B cell (primary cell): ENCODE measurements around the gene RPL32.

Experiments
- EZH2 ChIP-seq: IDR thresholded peaks from 2 replicates; pipeline ENCODE4 v1.6.1; 2012; ENCODE audit warnings: borderline replicate concordance, low read depth, mild to moderate bottlenecking, moderate library complexity, low read length; ENCODE audit not compliant: insufficient read depth, poor library complexity, severe bottlenecking
- TF ChIP-seq, protein P1 (sequence below): fragments of 200-600 bp; IDR thresholded peaks from one replicate; pipeline ENCODE4 v1.8.0; 2022; ENCODE audit warnings: antibody characterized with exemption, mild to moderate bottlenecking

DNA sequence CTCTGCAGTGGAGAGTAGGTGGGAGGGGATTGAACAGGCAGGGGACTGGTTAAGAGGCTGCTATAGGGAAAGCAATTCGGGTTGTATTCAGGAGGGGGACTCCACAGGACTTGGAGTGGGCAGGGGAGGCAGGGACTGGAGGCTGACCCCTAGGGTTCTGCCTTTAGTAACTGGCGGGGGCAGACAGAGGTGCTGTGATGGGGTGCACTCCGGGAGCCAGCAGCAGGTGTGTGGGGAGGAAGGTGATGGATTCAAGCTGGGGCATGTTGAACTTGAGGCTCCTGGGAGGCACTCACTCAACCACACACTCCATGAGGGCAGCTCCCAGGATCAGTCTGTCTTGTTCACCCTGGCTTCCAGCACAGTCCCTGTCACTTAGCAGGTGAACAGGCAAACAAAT, 32.4 kb downstream of the RPL32 start:
- TF ChIP-seq, protein P1, sequence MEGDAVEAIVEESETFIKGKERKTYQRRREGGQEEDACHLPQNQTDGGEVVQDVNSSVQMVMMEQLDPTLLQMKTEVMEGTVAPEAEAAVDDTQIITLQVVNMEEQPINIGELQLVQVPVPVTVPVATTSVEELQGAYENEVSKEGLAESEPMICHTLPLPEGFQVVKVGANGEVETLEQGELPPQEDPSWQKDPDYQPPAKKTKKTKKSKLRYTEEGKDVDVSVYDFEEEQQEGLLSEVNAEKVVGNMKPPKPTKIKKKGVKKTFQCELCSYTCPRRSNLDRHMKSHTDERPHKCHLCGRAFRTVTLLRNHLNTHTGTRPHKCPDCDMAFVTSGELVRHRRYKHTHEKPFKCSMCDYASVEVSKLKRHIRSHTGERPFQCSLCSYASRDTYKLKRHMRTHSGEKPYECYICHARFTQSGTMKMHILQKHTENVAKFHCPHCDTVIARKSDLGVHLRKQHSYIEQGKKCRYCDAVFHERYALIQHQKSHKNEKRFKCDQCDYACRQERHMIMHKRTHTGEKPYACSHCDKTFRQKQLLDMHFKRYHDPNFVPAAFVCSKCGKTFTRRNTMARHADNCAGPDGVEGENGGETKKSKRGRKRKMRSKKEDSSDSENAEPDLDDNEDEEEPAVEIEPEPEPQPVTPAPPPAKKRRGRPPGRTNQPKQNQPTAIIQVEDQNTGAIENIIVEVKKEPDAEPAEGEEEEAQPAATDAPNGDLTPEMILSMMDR = no peak
- TF ChIP-seq EZH2 = no peak
